Stimulated activated CD4-positive, alpha-beta T cell treated with anti-CD3 and anti-CD28 coated beads, TNF-alpha, amount 100 ng/mL, for 4 hours (primary cell): Measurements from ENCODE around the gene PLTP.
A peak's percentile ranks its signal among the peaks of the same experiment; 100 is the strongest.
"Not testable (repeated sequence)": the region's sequence is repeated elsewhere in the genome, so short reads cannot be mapped to it uniquely, and the experiment has no call there.

Source experiments
- DNase-seq, 3 experiments: peaks; one replicate each; pipeline ENCODE4 v3.0.0-alpha.2; 2020; ENCODE audit warnings: low read depth in 3 of 3

The PLTP gene

GRCh38 chr20:45944965-45945677 is 33.2 kb upstream of the PLTP start:
- no peak for DNase-seq

DNA sequence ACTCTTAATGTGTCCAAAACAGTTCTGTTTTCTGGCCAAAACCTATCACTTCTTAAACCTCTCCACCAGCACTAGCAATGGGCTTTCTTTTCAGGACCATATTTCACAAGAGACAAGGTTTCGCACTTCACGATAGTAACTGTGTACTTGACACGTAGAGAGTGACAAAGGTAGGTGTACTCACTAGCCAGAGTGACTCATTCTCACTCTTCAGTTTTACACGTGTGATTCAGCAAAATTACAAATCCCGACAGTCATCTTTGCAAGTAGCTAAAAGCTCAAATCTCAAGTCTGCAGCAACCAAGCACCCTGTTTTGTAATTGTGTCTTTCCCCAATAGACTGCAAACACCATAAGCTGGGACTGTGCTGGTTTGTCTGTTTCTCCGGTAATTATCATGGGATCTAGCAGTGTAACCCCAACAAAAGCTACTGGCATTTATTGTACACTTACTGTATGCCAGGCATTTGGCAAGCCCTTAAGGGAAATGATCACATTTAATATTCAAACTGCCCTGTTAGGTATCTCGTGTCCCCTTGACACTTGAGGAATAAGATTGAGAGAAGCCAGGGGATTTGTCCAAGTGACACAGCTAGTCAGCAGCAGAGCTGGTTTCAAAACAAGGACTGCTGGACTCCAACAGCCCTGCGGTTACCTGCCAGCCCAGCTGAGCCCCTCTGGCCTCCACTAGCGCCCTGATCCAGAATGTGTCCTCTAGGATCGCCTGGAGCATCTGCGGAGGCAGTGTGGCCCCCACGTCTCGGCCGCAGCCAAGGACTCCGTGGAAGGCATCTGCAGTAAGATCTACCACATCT is 32.4 kb upstream of the PLTP start:
- DNase-seq: no peak

GRCh38 chr20:45943613-45944012 is 31.7 kb upstream of the PLTP start:
- no peak for DNase-seq

DNA sequence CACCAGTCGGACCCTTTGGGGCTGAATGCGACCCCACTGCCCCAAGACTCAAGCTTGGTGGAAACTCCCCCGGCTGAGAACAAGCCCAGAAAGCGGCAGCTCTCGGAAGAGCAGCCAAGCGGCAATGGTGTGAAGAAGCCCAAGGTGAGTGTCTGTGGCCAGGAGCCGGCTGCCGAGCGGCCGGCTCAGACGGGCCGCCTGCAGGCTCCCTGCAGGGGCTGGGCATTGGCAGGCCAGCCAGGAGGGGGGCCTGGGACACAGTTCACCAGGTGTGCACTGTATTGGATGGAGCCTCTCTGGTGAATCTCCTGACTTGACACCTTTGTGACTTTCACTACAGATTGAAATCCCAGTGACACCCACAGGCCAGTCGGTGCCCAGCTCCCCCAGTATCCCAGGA is 28.5 kb upstream of the PLTP start:
- DNase-seq: no peak

DNA sequence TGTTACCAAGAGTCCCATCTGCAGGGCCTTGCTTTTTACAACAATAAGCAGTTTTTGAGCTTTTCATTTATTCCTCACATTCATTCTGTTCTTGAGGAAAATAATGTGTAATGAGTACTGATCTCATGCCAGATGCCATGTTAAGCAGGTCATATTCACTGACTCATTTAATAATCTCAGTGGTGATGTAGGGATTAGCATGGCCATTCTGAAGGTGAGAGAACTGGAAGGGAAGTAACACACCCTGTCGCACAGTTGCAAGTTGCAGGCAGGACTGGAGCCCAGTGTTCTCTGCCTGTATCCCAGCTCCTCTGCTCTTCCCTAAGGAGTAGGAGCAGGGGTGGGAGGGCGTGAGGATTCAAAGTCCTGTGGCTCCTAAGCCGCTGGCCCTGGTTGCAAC is 28.1 kb upstream of the PLTP start:
- DNase-seq: no peak

GRCh38 chr20:45938727-45939438 is 26.9 kb upstream of the PLTP start:
- DNase-seq: no peak

GRCh38 chr20:45937765-45938164 is 25.8 kb upstream of the PLTP start:
- no peak for DNase-seq

- DNase-seq: no peak
Measured at GRCh38 chr20:45935416-45936046, 23.6 kb upstream of the PLTP start.

DNA sequence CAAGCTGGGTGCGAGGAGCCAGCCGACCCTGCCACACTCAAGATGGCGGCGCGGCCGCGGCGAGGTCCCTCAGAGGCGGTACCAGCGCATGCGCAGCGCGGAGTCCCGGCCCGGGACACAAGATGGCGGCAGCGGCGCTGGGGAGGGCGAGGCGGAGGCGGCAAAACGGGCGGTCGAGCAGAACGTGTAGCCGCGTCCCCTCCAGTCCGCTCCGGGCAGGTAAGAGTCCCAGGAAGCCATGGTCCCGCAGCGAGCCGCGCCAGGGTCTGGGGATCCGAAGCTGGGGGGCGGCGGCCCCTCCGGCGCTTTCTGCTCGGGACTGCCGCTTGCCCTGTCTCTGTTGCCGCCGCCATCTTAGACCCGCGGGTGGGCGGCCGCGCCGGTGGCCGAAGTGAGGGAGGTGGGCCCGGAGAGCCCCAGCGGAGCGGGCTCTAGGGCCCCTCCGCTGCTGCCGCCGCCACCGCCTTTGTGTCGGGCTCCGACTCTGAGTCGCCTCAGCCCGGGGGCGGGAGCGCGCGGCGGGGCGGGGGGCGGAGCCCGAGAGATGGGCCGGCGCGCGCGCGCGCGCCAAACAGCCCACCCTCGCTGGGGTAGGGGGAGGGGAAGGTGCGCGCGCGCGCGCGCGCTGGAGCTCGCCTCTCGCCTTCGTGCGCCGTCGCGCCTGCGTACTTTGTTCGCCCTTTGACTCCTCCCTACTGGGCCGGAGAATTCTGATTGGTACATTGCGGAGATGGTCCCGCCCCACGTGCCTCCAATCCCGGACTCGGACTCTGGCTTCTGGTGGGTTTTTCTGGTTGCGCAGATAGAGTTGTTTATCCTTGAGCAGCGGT is 22.8 kb upstream of the PLTP start, which contains the start of gene PCIF1:
Gene PCIF1, plus strand, starts transcription at position 98 of the 830 bp plus-strand sequence. CDS start 4,317 bp downstream, outside the sequence.
- DNase-seq: peak; percentile 96 to 98 (median 97)

- no peak for DNase-seq
Measured at GRCh38 chr20:45934046-45934585, 22.2 kb upstream of the PLTP start.

DNA sequence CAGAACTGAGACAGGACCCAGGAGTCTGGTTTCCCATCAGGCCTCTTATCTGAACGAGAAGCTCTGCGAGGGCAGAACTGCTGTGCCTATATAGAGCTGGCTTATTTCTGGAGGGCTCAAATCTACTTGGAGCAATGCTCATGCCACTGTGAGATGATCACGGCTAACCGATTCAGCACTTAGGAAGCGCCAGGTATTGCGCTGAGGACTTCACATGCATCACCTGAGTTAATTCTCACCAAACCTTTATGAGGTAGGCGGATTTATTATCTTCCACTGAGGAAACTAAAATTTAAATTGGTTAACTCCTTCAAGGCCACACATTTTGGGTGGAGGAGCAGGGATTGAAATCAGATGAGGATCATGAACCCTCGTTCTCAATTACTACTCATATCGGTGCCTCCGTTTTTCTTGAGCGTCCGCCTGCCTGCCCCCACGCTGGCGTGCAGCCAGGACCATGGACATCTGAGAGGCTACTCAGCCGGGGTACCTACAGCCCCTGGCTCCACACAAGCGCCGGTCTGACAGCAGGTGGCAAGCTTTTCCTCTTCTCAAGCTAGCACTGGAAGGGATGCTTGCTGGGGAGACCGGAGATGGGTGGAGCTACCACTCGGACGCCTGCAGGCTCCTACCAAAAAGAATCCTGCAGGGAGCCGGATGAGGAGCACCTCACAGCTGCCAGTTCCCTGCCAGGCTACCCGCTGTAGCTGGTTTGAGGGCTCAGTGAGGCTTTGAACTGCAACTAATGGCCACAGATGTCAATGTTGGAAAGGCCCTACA is 21.5 kb upstream of the PLTP start:
- DNase-seq: no peak

- DNase-seq: not testable (repeated sequence)
Measured at GRCh38 chr20:45931680-45932079, 19.7 kb upstream of the PLTP start.

DNA sequence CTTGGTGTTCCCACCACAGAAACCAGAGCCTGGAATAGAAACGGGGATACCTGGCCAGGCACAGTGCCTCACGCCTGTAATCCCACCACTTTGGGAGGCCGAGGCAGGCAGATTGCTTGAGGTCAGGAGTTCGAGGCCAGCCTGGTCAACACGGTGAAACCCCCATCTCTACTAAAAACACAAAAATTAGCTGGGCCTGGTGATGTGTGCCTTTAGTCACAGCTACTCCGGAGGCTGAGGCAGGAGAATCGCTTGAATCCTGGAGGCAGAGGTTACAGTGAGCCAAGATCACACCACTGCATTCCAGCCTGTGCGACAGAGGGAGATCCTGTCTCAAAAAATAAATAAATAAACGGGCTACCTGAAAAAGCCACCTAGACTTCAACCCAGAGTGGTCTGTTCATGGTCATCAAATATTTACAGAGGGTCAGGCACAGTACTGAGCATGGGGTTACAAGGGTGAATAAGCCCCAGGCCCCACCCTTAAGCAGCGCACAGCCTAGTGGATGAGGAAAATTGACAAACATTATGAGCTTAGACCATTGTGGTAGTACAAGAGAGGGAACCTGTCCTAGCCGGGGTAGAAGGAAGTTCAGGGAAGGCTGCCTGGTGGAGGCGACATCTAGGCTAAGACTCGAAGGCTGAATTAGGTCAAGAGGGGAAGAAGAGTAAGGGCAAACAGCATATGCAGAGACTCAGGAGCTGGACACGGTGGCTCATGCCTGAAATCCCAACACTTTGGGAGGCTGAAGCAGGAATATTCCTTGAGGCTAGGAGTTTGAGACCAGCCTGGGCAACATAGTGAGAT is 15.3 kb upstream of the PLTP start:
- no peak for DNase-seq

DNA sequence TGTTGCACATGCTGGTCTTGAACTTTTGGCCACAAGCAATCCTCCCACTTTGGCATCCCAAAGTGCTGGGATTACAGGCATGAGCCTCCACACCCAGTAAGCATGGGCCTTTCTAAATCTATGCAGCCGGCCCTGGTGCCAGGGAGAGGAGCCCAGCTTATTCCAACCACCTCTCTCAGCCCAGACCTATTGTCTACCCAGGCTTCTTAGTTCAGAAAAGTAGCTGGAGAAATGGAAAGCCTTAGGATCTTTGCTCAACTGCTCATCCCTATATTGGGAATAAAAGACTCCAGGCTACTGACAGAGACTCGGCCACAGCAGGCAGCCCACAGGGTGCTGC is 14.7 kb upstream of the PLTP start:
- no peak for DNase-seq

GRCh38 chr20:45925821-45926506 is 14.0 kb upstream of the PLTP start:
- no peak for DNase-seq

- DNase-seq: no peak
Measured at GRCh38 chr20:45924391-45925261, 12.7 kb upstream of the PLTP start.

DNA sequence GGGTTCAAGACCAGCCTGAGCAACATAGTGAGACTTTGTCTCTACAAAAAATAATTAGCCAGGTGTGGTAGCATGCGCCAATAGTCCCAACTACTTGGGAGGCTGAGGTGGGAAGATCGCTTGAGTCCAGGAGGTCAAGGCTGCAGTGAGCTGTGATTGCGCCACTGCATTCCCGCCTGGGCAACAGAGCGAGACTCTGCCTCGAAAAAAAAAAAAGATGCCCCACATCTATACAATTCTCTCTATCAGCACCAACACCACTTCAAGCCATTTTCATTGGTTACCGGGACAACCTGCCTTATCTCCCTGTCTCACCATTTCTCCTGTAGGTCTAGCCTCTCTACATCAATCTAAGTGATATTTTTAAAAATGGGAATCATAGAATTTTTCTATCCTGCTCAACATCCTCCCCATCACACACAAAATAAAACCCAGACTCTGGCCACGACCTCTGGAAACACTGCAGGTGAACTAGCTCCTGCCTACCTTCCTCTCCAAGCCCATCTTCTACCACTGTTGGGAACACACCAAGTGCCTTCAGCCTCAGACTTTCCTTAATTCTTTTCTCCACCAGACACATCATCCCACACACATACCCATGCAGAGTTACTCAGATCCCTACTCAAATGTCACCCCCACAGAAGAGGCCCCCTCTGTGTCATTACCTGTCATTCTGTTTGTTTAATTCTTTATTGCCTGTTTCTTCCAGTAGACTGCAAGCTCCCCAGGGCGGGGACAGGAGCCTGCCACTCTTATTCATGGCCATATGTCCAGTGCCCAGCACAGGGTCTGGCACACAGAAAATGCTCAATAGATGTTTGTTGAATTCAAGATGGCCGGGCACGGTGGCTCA is 9.6 kb upstream of the PLTP start:
- no peak for DNase-seq
